Measurements from ENCODE around the gene NWD2.

NWD2 gene

GRCh38 chr4:37245391-37245954, 930 bp downstream of the NWD2 start:
- Histone ChIP-seq H3K27me3 (ENCODE audit: control insufficient read depth, low read length) (no peaks in the 10 kb centered on the region), H3K4me1 (ENCODE audit: control insufficient read depth, low read length) (no peaks in the 10 kb centered on the region), H3K9me2 (replicated peaks; ENCODE audit: control insufficient read depth, low read length) (no peaks in the 10 kb centered on the region), H3K9me3 (ENCODE audit: control insufficient read depth, insufficient read depth, low read length) (no peaks in the 10 kb centered on the region; the same call in 1 of the 2 replicates), H3K36me3 (ENCODE audit: control insufficient read depth, low read length) (no peaks in the 10 kb centered on the region), H3F3A (ENCODE audit: control insufficient read depth, insufficient read depth) (no peaks in the 10 kb centered on the region), H3K4me3 (ENCODE audit: low read length) (no peak overlapping the region), H3K79me2 (ENCODE audit: control insufficient read depth, low read length) (no peaks in the 10 kb centered on the region), H3K4me2 (ENCODE audit: low read length) (no peak overlapping the region), H4K20me1 (ENCODE audit: control insufficient read depth, insufficient read depth, low read depth, low read length) (no peaks in the 10 kb centered on the region), H3K27ac (ENCODE audit: low read depth, low read length) (no peak overlapping the region)
- no peak for TF ChIP-seq EZH2phosphoT487 (IDR thresholded peaks at IDR 0.05; ENCODE audit: borderline replicate concordance, low read length)
- TF ChIP-seq, protein P1, sequence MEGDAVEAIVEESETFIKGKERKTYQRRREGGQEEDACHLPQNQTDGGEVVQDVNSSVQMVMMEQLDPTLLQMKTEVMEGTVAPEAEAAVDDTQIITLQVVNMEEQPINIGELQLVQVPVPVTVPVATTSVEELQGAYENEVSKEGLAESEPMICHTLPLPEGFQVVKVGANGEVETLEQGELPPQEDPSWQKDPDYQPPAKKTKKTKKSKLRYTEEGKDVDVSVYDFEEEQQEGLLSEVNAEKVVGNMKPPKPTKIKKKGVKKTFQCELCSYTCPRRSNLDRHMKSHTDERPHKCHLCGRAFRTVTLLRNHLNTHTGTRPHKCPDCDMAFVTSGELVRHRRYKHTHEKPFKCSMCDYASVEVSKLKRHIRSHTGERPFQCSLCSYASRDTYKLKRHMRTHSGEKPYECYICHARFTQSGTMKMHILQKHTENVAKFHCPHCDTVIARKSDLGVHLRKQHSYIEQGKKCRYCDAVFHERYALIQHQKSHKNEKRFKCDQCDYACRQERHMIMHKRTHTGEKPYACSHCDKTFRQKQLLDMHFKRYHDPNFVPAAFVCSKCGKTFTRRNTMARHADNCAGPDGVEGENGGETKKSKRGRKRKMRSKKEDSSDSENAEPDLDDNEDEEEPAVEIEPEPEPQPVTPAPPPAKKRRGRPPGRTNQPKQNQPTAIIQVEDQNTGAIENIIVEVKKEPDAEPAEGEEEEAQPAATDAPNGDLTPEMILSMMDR (IDR thresholded peaks at IDR 0.05; ENCODE audit: low read depth, low read length, poor library complexity, severe bottlenecking): no peak

- no peaks in the 10 kb centered on the region for H3F3A ChIP-seq (ENCODE audit: control insufficient read depth, insufficient read depth)
- H3K4me3 ChIP-seq (ENCODE audit: low read length): no peak overlapping the region
- H3K4me1 ChIP-seq (ENCODE audit: control insufficient read depth, low read length): no peaks in the 10 kb centered on the region
- no peaks in the 10 kb centered on the region for H3K36me3 ChIP-seq (ENCODE audit: control insufficient read depth, low read length)
- H3K9me3 ChIP-seq (ENCODE audit: control insufficient read depth, insufficient read depth, low read length): no peaks in the 10 kb centered on the region; the same call in 1 of the 2 replicates
- no peaks in the 10 kb centered on the region for H4K20me1 ChIP-seq (ENCODE audit: control insufficient read depth, insufficient read depth, low read depth, low read length)
- no peak overlapping the region for H3K27ac ChIP-seq (ENCODE audit: low read depth, low read length)
- no peaks in the 10 kb centered on the region for H3K9me2 ChIP-seq (replicated peaks; ENCODE audit: control insufficient read depth, low read length)
- H3K4me2 ChIP-seq (ENCODE audit: low read length): no peak overlapping the region
- TF ChIP-seq, protein P1 (IDR thresholded peaks at IDR 0.05; ENCODE audit: low read depth, low read length, poor library complexity, severe bottlenecking): no peak
- TF ChIP-seq EZH2phosphoT487 (IDR thresholded peaks at IDR 0.05; ENCODE audit: borderline replicate concordance, low read length): no peak
- H3K79me2 ChIP-seq (ENCODE audit: control insufficient read depth, low read length): no peaks in the 10 kb centered on the region
- H3K27me3 ChIP-seq (ENCODE audit: control insufficient read depth, low read length): no peaks in the 10 kb centered on the region
These were observed 2.3 kb downstream of the NWD2 start for GRCh38 chr4:37246891-37247290.

DNA sequence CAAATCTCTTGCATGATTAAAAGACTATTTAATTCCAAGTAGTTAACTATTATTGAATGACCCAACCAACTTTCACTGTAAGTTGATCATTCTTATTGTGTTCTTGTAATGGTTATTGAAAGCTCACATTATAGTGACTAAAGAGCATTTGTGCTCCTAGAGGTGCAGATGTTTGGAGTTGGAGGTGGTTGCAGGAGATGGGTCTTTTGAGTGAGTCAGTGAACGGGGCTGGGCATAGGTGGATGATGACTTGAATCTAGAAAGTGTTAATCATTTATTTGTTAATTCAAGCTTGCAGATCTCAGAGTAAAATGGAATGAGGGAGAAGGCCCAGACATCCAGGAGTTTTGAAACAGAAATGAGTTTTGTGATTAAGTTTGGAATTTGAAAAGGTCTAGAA, 13.7 kb downstream of the NWD2 start:
- no peaks in the 10 kb centered on the region for H4K20me1 ChIP-seq (ENCODE audit: control insufficient read depth, insufficient read depth, low read depth, low read length)
- H3K9me3 ChIP-seq (ENCODE audit: control insufficient read depth, insufficient read depth, low read length): no peaks in the 10 kb centered on the region
- no peaks in the 10 kb centered on the region for H3K36me3 ChIP-seq (ENCODE audit: control insufficient read depth, low read length)
- no peaks in the 10 kb centered on the region for H3F3A ChIP-seq (ENCODE audit: control insufficient read depth, insufficient read depth)
- H3K27me3 ChIP-seq (ENCODE audit: control insufficient read depth, low read length): no peaks in the 10 kb centered on the region
- TF ChIP-seq EZH2phosphoT487 (IDR thresholded peaks at IDR 0.05; ENCODE audit: borderline replicate concordance, low read length): no peak
- TF ChIP-seq, protein P1 (IDR thresholded peaks at IDR 0.05; ENCODE audit: low read depth, low read length, poor library complexity, severe bottlenecking): no peak
- no peak overlapping the region for H3K4me2 ChIP-seq (ENCODE audit: low read length)
- no peaks in the 10 kb centered on the region for H3K4me1 ChIP-seq (ENCODE audit: control insufficient read depth, low read length)
- no peaks in the 10 kb centered on the region for H3K9me2 ChIP-seq (replicated peaks; ENCODE audit: control insufficient read depth, low read length)
- H3K79me2 ChIP-seq (ENCODE audit: control insufficient read depth, low read length): no peaks in the 10 kb centered on the region
- no peak overlapping the region for H3K27ac ChIP-seq (ENCODE audit: low read depth, low read length)
- H3K4me3 ChIP-seq (ENCODE audit: low read length): no peak overlapping the region
